ENCODE data around the gene MPP3.
"Not testable (repeated sequence)": the region's sequence is repeated elsewhere in the genome, so short reads cannot be mapped to it uniquely, and the experiment has no call there.

MPP3 gene, protein sequence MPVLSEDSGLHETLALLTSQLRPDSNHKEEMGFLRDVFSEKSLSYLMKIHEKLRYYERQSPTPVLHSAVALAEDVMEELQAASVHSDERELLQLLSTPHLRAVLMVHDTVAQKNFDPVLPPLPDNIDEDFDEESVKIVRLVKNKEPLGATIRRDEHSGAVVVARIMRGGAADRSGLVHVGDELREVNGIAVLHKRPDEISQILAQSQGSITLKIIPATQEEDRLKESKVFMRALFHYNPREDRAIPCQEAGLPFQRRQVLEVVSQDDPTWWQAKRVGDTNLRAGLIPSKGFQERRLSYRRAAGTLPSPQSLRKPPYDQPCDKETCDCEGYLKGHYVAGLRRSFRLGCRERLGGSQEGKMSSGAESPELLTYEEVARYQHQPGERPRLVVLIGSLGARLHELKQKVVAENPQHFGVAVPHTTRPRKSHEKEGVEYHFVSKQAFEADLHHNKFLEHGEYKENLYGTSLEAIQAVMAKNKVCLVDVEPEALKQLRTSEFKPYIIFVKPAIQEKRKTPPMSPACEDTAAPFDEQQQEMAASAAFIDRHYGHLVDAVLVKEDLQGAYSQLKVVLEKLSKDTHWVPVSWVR

DNA sequence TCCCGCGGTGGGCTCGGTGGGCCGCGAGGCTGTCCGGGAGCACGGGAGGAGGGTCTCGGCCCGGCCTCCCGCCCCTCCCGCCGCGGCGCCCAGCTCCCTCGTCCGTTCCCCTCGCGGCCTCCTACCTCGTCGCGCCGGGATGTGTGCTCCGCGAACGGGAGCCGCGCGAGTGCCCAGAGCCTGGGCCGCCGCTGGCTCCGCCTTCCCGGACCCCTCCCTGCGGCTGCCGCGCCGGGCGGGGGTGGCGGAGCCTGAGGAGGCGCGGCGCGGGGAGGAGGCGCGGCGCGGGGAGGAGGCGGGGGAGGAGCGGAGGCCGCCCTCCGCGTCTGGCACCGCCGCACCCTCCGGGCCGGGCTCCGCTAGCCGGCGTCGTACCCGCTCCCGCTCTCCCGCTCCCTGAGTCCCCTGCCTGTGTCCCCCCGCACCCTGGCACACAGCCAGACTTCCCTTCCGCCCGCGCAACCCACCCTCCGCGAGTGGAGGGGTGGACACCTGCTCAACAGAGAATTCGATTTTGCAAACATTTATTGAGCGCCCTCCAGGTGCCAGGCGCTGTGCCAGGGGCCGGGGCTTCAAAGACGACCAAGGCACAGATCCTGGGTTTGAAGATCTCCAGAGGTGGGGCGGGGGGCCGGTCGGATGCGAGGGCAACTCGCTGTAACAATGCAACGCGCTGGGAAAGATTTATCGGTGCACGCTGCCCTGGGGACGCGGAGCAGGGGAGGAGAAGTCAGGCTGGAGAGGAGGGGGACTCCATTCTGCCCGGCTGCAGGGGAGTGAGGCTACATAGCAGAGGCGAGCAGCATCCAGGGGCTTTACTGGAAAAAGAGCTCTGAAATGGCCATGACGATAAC is at the start of gene MPP3:
Gene MPP3 (minus strand): TSS at position 171 of the 854 bp plus-strand sequence. CDS start 1,240 bp downstream, outside the sequence.
- peak; percentile 49 for DNase-seq (ENCODE audit: low spot score)

DNA sequence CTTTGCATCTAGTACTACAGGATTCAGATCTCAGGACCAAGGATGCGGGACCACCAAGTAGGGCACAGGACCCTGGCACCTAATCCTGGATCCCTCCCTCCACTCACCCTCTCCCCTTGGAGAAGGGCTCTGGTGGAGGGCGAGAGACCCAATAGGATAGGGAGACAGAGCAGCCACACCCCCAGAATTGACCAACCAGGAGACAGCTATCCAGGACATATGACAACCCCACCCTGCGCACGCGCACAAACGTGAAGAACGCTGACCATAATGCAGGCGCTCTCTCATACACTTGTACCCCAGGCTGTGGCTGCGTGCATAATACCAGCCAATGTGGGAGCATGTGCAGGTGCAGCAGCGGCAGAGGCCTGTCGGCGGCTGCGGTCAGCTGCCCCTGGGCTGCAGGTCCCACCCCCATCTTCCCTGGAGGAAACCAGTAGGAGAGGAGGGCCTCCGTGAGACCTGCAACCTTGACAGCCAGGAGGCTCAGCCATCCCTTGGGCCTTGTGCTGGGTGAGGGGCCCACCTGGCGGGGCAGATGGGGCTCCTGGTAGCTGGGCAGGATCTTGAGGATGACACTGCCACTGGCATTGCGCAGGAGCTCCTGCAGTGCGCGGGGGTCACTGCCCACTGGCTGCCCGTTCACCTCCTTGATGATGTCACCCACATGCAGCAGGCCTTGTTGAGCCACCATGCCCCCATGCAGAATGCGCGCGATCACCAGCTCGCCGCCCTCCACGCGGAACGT is 49.0 kb upstream of the MPP3 start:
- no peak for DNase-seq (ENCODE audit: low spot score)

DNA sequence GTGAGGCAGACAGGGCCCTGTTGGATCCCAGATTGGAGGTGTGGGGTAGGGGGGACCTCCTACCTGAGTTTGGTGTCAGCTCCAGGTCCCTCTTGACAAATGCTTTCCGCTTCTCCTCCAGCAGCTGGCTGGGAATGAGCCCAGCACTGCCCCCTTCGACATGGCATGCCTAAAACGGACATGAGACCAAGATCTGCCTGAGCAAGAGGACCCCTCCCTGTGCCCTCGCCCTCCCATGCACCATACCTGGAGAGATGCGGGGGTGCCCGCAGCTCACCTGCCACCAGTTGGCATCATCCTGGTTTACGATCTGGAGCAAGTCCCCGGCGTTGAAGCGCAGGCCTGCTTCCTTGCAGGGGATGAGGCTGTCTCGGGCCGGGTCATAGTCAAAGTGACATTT is 48.2 kb upstream of the MPP3 start:
- DNase-seq (ENCODE audit: low spot score), result no peak

DNA sequence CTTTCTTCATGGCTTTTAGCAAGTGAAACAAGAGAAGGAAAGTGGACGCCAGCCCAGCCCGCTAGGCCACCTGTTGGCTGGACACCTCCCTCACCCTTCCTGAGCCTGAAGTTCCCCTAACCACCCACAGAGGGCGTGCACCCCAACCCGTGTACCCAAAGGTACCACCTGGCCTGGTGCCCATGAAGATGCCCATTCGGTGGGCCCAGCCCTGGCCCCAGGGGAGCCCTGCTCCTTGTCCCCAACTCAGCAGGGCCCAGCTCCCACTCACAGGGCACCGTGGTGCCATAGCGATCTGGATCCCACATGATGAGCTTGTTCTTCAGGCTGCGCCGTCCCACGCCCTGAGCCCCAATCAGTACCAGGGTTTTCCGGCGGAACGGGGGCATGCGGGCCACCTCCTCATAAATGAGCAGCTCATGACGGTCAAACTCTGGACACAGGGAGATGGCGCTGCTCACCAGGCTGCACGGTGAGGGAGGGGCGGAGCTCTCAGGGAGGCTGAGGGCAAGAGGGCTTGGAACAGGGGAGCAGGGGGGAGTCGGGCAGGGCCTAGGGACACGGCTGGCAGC is 47.6 kb upstream of the MPP3 start:
- DNase-seq (ENCODE audit: low spot score), result peak; percentile 74

DNA sequence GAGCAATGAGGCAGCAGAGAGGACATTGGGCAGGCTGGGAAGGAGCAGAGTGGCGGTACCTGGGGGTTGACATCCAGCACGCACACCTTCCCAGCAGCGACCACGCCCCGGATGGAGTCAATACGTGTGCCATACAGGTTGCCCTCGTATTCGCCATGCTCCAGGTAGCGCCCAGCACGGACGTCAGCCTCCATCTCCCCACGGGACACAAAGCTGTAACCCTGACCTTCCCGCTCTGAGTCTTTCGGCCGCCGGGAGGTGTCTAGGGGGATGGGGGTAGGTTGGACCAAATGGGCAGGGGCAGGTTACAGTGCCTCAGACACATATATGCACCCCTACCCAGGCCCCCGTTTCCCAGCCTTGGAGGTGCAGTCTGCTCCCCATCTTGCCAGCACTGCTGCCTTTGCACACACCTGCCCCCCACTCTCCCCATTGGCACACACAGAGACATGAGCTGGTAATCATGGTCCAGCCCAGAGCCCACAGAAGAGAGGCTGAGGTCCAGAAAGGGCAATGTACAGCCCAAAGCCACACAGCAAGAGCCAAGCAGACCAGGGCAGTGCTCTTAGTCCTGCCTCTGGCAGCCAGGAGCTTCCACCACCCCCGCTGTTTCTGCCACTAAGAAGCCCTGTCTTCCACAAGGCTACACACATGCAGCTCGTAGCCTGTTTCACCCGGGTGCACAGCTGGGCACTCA is 46.9 kb upstream of the MPP3 start:
- DNase-seq (ENCODE audit: low spot score), result no peak

DNA sequence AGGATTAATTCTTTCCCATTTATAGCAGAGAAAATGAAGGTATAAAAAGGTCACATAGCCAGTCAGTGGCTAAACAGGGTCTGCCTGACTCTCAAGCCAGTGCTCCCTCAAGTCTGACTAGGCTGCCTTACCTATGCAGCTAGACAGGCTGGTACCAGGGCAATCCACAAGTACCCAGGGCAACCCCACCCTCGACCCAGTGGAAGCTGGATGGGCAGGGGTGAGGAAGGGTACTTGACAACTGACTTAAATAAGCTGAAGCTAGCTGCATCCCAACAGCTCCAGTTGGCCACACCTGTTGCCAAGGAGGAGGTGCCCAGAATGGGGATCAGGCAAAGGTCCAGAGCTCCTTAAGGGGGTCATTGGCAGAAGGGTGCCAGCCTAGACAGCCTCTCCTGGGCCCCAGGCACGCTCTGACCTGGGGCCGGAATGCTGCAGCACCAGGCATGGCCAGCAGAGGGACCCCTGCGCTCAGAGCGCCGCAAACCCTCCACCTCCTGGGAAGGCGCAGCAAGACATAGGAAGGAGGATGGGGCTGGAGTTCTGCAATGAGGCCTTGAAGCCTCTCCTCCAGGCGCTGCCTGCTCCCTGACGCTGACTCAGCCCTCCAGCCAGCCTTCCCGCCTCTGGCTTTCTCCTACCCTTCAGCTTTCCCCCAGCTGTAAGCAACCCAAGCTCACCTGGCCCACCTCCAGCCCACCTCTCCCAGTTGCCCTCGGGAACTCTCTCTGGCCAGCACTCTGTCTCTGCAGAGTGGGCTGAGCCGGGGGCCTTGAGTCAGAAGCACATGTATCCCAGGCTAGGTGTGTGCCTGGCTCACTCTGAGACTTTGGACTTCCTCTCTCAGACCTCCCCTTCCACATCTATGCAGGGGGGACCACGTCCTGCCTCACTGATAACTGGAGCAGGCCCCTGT is 45.6 kb upstream of the MPP3 start:
- DNase-seq (ENCODE audit: low spot score), result peak; percentile 84

DNA sequence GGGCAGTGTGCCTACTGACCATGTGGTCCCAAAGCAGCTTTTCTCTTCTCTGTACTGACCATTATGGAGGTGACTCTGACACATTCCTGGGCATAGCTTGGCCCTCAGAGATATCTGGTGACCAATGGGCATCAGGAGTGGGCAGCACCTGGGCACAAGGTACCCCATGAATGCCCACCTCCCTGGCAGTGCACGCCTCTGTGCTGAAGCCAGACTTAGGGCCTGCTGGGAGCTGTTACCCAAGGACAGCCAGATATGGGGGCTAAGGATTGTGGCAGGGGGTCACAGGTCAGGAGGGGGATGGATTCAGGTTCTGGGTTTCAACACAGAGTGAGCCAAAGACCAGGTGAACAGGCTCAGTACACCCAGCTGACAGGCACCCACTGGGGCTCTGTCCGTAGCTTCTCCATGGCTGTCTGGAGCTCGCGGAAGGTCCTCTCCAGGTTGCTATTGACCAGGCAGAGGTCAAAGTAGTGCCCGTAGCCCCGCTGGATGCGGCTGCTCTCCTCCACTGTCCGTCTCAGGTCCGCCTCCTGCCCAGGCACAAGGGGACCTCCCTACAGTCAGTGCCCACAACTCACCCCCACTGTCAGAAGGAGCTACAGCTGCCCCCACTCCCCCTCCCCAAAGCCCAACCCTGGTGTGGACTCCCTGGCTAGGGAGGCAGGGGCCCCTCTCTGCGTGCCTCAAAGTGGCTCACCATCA is 44.7 kb upstream of the MPP3 start:
- DNase-seq (ENCODE audit: low spot score), result no peak

DNA sequence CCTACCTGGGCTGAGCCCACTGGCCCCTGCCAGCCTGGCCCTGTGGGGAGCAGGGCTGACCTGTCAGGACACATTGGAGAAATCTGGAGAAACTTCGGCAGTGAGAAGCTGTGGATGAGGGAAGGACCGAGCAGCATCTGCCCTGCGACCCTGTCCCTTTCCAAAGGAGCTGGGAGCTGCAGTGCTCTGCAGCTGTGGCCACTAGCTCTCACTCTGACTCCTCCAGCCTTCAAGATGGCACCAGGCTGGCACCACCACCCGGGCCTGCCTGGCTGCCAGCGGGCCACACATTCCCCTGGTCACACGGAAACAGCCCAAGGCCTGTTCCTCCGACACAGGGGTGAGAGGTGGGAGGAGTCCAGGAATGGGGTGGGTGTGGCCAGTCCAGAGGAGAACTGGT is 44.1 kb upstream of the MPP3 start:
- no peak for DNase-seq (ENCODE audit: low spot score)

DNA sequence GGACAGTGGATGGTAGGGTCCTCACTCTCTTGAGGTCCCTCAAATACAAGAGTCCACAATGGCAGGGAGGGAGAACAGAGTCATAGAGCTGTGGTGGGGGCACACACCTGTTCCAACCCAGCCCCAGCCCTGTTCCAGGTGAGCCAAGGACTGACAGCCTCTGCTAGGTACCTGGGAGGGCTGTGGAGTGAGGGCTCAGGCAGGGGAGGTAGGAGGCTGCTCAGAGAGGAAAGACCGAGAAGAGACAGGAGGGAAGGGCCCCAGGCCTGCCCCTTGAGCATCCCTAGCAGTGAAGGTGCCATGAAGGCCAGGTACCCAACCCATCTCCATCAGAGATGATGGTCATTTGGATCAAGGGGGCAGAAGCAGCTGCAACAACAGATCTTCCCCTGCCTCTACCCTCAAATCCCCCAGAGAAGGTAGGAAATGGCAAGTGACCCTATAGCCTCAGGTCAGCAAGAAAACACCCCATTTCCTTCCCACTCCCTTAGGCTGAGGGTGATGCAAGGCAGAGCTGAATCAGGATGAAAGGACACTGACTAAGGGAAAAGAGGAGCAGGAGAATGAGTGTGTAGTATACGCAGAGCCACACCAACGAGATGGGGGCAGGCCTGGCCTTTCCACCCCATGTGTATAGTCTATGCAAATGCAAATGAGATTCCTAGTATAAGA is 42.7 kb upstream of the MPP3 start:
- no peak for DNase-seq (ENCODE audit: low spot score)

DNA sequence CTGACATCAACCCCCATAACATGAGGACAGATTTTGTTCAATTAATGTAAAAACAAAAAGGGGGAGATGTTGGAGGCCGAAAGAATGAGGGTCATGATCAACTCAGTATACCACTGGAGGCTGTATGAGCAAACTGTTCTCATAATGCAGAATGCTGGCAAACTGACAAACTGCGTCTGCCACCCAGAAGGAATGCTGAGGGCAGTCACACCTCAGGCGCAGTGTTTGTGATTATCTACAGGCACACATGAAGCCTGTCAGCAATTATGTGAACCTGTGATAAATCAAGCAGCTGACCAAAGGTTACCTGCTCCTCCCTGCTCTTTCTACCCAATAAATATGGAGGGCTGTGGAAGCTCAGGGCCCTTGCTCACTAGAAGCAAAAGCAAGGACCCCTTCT is 41.3 kb upstream of the MPP3 start:
- no peak for DNase-seq (ENCODE audit: low spot score)

DNA sequence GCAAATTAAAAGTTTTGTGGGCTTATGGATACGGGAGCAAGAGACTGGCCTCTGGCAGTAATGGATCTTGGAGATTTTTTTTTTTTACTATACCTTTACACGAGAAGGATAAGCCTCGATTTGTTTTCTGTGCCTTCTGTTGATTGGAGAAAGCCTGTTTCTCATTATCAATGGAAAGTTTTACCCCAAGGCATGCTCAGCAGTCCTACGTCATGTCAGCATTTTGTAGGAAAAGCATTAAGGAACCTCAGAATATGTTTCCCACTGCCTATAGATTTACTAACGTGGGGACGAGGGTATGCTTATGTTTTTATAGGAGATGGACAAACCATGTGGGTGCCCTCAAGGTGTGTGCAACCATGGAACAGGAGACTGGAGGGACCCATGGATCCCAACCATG is 40.9 kb upstream of the MPP3 start:
- DNase-seq (ENCODE audit: low spot score), result no peak

DNA sequence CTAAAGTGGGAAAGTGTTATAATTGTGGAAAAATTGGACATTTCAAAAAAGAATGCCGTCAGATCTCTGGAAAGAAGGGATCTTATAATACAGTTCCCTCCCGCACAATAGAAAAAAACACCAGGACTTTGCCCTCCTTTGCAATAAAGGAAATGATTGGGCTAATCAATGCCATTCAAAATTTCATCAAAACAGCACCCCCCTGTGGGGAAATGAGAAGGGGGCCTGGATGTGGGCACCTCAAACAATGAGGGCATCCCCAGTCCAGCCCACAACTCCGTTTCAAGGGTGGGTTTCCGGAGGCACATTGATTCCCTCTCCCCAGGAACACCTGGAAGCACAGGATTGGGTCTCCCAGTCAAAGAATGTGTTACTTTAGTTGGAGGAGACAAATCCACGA is 40.1 kb upstream of the MPP3 start:
- no peak for DNase-seq (ENCODE audit: low spot score)

DNA sequence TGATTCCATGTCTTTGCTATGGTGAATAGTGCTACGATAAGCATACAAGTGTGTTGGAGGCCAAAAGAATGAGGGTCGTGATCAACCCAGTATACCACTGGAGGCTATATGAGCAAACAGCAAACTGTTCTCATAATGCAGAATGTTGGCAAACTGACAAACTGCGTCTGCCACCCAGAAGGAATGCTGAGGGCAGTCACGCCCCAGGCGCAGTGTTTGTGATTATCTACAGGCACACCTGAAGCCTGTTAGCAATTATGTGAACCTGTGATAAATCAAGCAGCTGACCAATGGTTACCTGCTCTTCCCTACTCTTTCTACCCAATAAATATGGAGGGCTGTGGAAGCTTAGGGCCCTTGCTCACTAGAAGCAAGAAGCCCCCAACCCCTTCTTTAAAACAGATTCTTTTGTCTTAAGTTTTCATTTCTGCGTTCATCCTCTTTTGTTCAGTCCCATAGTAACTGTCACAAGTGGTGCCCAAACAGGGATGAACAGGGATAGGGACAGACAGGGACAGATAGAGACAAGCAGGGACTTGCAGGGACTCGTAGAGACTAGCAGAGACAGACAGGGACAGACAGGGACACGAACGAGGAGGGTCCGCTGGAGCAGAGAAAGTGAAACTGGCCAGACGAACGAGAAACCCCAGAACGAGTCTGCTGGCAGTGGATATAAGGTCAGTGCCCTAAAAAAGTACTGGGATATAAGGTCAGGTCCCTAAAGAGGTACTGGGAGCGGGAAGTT is 39.2 kb upstream of the MPP3 start:
- DNase-seq (ENCODE audit: low spot score), result no peak

DNA sequence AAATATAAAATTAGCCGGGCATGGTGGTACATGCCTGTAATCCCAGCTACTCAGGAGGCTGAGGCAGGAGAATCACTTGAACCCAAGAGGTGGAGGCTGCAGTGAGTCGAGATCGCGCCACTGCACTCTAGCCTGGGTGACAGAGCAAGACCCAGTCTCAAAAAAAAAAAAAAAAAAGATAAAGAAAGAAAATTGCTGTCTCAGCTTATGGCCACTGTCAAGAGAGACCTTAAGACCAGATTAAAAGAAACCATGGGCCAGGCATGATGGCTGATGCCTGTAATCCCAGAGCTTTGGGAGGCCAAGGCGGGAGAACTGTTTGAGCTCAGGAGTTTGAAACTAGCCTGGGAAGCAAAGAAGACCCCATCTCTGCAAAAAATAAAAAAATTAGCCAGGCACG is 36.1 kb upstream of the MPP3 start:
- DNase-seq (ENCODE audit: low spot score), result not testable (repeated sequence)

DNA sequence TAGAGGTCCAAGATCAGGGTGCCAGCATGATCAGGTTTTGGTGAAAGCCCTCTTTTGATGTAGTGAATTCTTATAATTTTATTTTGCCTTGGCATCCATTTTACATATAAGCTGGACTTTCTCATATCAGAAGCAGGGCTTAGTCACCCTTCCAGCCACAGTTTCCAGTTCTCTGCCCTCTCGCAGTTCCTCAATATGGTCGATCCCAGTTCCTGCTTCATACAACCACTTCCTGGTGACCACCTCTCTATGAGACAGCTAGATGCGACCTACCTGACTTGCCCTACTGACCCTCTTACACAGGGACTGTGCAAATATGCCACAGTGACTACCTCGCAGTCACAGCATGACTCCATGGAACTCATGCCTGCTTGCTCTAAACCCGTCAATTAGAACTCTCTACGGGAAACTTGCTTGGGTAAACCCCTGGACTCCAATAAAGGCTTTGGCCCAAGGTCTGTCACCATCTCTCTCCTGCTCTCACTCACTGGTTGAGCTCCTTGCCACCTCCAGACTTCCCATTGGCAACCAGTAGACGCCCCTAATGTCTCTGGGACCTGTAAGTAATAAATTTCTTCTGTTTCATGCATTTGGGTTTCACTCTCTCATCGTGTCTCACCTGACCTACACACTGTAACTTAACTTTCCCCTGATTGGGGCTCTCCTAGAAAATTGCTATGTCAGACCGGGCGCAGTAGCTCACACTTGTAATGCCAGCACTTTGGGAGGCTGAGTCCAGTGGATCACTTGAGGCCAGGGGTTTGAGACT is 35.5 kb upstream of the MPP3 start:
- DNase-seq (ENCODE audit: low spot score), result no peak

DNA sequence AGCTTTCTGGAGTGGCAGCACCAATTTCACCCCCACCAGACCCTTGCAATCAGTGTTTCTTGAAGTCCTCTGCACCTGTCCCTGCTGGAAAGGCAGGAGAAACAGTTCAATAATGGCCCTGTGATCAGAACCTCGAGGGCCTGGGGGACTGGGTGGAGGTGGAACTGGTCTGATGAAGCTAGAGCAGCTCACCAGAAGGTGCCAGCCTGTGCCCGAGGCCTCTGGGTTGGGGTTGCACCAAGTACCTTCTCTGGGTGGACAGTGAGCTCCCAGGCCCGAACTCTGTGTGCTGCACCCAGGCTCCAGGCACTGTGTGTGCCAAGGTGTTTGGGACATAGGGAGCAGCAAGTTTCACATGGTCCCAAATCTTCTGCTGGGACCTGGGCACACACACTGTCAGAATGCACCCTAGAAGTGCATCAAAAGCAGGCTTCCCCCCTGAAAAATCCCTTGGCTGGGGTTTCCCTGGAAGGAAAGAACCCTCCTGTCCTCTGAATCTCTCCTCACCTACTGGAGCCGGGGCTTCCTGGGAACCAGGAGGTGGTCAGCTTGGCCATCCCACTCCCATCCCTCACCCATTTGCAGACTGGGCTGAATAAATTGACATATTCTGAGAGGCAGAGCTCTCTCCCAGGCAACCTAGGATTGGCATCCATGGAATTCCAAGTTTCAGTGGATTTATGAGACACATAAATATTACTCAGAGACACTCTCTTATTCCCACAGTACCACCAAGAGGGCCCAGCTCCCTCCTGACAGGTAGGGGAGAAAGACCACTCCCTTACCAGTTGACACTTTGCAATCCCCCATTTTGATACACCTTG is 31.4 kb upstream of the MPP3 start:
- DNase-seq (ENCODE audit: low spot score), result no peak

Measured in germinal center (tissue), 1 donor.